ENCODE data around the gene VPS13A.
"Not testable (repeated sequence)": the region's sequence is repeated elsewhere in the genome, so short reads cannot be mapped to it uniquely, and the experiment has no call there.

The VPS13A gene

DNA sequence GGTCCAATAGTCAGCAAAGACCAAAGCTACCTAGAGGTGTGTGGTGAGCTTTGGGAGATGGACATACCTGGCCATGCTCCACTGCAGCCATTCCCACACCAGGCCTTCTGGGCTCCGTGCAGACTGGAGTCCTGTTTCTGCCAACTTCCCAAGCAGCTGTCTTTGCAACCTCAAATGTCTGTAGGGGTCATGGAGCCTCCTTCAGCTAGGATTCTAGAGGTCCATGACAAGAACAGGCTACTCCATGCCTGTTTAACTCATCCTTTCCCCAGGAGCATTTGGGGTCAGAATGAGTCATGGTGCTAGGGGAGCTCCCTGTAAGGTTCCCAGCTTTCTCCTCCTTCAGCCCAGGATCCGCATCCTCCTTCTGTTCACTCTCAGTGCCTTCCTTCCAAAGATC lies 17.1 kb downstream of the VPS13A start:
- DNase-seq, result no peak

DNA sequence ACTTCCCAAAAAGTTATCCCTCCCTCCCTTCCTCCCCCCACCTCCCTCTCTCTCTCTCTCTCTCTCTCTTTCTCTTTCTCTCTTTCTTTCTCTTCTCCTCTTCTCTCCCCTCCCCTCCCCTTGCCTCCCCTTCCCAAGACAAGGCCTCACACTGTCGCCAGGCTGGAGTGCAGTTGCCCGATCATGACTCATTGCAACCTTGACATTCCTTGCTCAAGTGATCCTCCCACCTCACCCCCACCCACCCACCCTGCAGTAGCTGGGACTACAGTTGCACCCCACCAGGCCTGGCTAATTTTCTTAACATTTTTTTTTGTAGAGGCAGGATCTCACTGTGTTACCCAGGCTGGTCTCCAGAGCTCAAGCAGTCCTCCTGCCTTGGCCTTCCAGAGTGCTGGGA lies 32.8 kb downstream of the VPS13A start:
- no peak for DNase-seq

DNA sequence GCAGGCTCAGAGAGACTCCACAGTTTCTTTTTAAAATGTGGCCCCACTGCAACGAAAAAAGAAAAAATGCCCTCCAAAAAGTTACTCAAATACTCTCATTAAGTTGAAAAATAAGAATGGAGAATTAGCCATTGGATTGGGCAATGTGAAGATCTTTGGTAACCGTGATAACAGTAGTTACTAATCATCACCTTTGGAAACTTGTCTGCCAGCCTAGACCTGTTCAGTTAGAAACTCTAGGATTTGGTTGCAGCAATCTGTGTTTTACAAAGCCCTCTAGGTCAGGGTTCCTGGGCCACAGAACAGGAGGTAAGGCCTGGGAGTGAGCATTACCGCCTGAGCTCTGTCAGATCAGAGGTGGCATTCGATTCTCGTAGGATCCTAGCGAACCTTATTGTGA lies 34.2 kb downstream of the VPS13A start:
- DNase-seq, result no peak

DNA sequence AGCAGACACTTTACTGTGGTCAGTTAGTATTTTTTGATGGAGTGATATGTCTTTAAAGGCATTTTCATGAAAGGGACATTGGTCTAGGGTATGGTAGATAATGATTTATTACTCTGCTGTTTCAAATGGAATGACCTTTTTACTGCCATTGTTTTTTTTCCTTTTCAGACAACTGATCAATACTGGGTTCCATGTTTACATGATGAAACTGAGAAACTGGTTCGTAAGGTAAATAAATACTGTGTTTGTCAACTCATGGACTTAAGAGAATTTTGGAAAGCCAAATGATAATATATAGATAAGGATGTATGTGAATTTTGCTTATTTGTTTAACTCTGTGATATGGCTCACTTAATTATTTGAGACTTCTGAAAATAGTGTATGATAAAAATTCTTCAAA lies 35.5 kb downstream of the VPS13A start:
- DNase-seq, result no peak

DNA sequence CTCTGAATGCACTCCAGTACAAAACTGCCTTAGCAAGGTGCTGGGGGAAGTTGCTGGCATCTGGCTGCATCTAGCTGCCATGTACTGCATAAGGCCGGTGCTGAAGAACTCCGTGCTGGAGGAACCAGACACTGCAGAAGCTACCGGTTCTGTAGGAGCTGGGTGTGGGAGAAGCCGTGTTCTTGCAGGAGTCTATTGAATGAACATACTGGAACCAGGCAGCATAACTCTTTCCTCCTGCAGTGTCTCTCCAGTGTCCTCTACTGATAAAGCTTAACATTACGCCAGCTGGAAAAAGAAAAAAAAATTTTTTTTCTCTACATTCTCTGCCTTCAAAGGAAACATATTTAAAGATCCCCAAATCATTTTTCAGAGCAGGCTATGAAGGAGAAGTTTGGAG lies 38.5 kb downstream of the VPS13A start:
- DNase-seq, result no peak

DNA sequence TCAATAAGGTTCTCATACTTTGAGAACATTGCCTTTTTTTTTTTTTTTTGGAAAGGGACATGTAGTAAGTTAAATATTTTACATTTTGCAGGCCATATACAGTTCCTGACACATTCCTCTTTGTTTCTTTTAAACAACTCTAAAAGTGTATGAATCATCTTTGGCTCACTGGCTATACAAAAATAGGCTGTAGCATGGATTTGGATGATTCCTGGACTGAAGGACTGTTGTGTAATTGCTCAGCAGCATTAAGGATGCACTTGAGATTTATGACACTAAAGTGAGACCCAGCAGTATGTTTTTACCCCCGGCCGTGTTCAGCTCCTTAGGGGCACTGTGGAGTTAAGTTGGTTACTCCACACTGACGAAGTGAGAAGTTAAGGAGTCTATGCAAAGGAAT lies 41.3 kb downstream of the VPS13A start:
- DNase-seq, result no peak

DNA sequence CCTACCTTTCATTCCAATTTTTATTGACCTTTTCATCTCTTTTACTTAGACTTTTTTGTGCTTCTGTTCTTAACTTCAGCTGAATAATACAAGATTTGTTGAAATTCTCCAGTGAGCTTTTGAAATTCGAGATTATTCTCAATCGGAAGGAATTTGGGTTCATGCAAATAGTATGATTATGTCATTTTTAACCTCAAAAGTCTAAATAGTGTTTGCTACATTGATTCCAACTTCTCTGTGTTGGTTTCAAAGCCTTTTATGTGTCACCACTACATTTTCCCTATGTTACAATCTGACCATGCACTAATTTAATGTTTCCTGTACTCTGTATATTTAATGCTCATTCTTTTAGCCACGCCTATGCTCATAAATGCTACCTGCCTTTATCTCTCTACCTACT lies 44.1 kb downstream of the VPS13A start:
- DNase-seq, result no peak

DNA sequence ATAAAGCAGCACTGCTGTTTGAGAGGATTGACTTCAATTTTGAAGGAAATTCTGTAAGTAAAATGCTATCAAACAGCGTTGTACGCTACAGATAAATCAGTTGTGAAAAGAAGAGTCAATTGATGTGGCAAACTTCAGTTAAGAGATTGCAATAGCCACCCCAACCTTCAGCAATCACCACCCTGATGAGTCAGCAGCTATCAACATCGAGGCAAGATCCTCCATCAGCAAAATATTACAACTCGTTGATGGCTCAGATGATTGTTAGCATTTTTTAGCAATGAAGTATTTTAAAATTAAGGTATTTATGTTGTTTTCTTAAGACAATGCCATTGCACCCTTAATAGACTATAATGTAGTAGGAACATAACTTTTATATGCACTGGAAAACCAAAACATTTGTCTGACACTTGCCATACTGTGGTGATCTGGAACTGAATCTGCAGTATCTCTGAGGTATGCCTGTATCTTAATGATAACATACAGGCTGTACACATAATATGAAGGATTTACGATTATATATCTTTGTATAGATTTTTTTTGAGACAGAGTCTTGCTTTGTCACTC lies 47.5 kb downstream of the VPS13A start:
- DNase-seq, result no peak

DNA sequence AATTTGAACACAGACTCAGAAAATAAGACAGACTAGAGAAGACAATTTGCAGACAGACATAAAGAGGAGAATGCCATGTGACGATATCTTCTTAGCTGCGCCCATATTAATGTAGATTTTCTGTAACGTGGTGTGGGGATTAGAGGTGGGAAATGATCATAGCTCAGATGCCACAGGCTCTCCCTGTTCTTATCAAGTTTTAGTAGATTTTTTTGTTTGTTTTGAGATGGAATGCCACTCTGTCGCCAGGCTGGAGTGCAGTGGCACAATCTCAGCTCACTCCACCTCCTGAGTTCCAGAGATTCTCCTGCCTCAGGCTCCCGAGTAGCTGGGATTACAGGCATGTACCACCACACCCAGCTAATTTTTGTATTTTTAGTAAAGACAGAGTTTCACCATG lies 59.4 kb downstream of the VPS13A start:
- DNase-seq, result no peak

DNA sequence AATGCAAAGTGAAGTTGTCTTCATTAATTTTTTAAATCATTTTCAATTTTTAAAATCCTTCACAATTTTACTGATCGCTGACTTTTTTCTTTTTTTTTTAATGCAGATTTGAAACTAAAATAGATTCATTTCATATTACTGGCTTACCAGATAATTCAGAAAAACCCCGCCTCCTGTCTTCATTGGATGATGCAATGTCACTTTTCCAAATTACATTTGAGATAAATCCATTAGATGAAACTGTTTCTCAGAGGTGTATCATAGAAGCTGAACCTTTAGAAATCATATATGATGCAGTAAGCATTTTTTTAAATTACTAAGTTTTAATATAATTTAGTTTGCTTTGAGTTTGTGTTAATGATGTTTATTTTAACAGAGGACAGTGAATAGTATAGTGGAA lies 60.6 kb downstream of the VPS13A start:
- DNase-seq, result no peak

DNA sequence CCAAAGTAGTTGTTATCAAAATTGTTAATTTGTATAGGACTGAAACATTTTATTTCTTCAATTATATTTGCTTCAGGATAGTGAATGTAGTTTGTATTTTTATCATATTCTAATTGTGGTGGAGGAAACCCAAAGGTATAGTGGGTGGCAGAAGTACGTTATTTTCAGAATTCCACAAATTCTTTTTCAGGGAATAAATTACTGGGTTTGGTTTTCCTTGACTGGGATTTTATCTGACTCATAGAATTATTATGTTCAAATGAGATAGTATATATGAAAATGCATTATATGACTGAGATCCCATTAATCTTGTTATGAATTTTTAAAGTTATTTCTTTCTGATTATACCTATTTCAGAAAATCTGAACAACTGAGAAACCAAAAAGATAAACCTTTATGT lies 73.7 kb downstream of the VPS13A start:
- no peak for DNase-seq

DNA sequence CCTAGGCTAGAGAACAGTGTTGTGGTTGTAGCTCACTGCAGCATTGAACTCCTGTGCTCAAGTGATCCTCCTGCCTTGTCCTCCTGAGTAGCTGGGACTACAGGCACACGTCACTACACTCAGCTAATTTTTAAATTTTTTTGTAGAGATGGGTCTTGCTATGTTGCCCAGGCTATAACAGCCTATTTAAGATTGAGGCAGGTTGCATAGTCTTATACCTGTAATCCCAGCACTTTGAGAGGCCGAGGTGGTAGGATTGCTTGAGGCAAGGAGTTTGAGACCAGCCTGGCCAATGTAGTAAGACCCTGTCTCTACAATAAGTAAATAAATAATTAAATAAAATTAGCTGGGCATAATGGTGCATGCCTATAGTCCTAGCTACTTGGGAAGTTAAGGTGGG lies 79.9 kb downstream of the VPS13A start:
- DNase-seq, result no peak

DNA sequence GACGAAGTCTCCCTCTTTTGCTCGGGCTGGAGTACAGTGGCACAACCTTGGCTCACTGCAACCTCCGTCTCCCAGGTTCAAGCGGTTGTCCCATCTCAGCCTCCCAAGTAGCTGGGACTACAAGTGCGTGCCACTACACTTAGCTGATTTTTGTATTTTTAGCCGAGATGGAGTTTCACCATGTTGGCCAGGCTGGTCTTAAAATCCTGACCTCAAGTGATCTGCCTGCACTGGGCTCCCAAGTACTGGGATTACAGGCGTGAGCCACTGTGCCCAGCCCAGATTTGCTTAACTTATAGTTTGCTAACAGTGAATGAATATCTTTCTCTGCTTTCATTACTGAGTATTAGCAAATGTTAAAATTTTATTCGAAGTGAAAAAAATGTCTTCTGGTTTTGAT lies 84.3 kb downstream of the VPS13A start:
- DNase-seq, result no peak

DNA sequence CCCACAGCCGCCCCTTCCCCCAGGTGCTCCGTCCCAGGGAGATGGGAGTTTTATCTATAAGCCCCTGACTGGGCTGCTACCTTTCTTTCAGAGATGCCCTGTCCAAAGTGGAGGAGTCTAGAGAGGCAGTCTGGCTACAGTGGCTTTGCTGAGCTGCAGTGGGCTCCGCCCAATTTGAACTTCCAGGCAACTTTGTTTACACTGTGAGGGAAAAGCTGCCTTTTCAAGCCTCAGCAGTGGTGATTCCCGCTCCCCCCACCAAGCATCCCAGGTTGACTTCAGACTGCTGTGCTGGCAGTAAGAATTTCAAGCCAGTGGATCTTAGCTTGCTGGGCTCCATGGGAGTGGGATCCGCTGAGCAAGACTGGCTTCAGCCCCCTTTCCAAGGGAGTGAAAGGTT lies 90.4 kb downstream of the VPS13A start:
- DNase-seq, result not testable (repeated sequence)

DNA sequence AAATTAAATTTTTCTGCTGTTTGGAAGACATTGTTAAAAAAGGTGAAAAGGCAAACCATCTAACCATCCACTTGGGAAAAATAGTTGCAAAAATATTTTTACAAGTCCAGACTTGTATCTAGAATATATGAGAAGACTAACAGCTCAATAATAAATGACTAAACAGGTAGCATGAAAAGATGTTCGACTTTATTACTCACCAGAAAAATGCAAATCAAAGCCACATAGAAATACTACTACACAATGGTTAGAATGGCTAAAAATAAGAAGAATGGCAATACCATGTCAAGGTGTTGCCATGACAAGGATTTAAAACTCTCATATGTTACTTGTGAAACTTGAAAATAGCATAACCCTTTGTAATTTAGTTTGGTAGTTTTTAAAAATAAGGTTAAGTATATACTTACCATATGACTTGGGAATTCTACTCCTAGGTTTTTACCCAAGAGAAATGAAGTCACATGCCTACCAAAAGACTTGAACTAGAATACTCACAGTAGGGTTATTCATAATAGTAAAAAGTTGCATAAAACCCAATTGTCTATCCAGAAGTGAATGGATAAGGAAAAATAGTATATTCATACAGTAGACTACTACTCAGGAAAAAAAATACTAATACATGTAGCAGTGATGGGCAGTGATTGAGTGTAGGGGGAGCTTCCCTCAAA lies 93.8 kb downstream of the VPS13A start:
- no peak for DNase-seq

DNA sequence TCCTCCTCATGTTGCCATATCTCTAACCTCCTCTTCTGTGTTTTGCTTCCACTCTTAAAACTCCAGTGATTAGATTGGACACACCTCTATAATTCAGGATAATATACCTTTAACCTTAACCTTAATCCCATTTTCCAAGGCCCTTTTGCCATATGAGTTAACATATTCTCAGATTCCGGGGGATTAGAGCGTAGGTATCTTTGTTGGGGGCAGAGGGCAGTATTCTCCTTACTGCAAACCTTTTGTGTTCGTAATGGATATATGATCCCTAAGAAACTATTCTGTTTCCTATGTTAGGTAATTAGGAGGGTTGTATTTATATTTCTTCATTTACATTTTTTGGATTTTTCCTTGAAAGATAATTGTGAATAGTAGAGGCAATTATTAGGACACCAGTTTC lies 99.5 kb downstream of the VPS13A start:
- DNase-seq, result no peak

DNA sequence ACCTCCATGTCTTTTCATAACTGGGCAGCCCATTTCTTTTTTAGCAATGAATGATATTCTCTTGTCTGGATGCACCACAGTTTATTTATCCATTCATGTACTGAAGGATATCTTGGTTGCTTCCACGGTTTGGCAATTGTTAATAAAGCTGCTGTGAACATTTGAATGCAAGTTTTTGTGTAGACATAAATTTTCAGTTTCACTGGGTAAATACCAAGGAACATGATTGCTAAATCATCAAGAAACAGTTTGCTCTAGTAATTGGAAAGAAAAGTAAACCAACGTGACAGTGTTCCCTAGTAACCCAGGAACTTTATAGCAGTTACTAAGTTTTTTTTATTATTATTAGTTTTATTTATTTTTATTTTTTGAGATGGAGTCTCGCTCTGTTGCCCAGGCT lies 100.4 kb downstream of the VPS13A start:
- DNase-seq, result no peak

DNA sequence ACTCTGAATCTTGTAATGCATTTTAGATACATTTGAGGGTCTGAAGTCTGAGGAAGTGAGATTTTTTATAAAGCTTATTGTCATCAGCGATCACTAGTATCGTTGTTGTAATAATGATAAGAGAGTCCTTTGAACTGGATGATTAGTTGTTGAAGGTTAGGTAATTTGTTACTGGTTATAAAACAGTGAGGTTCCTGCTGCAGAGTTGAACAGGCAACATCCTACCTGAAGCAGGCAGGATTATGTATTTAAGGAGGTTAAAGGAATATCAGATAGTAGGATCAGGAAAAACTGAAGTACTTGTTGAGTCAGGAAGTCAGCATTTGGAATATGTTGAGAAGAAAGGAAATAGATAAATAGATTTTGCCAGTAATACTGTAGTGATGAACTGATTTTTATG lies 106.7 kb downstream of the VPS13A start:
- DNase-seq, result no peak

DNA sequence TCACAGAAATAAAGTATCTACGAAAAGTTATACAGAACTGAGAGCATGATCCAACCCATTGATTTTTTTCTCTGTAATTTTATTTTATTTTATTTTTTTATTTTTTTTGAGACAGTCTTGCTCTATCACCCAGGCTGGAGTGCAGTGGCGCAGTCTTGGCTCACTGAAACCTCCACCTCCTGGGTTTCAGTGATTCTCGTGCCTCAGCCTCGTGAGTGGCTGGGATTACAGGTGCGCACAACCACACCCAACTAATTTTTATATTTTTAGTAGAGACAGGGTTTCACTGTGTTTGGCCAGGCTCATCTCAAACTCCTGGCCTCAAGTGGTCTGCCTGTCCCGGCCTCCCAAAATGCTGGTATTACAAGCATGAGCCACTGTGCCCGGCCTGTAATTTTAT lies 107.3 kb downstream of the VPS13A start:
- DNase-seq, result no peak

DNA sequence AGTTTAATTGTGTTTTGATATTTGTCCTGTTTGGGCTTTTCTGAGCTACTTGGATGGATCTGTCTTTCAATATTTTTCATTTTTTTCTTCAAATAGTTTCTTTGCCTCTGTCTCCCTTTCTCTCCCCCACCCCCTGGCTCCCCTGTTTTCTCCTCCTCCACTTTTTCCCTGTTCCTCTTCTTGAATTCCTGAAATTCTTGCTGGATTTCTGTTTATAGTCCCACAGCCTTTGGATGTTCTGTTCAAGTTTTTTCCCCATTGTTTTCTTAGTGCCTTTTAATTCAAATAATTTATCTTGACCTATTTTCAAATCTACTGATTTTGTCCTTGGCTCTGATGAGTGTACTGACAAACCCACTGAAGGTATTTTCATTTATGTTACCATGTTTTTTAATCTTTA lies 113.0 kb downstream of the VPS13A start:
- DNase-seq, result no peak

DNA sequence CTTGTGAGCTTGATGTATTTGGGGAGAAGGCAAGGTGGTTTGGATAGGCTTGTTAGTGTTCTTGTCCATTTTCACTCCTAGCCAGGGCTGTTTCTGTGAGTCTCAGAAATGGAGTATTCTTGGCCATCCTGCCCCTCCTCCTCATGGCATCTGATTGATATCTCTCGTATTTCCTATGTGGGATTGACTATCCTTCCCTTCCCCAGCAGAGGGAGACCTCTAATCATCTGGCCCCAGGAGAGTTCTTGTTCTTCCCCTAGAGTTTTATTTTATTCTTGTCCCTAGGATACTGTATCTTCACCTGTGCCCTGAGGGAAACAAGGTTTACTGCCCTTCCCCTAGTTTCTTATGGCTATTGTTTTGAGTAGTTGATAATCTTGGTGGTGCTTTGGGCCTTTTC lies 114.4 kb downstream of the VPS13A start:
- no peak for DNase-seq

DNA sequence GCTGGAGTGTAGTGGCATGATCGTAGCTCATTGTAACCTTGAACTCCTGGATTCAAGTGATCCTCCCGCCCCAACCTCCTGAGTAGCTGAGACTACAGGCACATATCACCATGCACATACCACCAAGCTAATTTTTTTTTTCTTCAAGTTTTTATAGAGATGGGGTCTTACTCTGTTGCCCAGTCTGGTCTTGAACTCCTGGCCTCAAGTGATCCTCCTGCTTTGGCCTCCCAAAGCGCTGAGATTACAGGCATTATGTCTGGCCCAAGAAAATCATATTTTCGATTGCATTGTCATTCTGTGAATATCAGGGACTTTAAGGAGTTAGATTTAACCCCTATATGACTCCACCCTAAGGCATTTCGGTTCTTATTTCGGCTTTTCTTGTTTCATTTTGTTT lies 116.6 kb downstream of the VPS13A start:
- DNase-seq, result no peak

DNA sequence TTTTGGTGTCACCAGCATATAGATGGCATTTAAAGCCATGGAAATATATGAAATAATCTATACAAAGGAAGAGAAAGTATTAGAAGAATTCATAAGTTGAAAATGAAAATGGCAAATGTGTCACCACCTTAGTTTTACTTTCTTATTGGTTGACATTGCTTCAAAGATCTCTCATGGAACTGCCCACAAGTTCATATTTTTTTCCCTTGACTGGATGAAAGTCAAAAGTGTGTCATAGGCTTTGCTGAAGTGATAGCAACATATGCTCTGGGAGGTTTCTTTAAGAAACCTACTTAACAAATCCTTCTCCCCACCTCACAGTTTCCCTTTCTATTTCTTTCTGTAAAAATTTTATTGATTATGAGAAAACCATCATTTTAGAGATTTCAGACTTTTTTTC lies 127.2 kb downstream of the VPS13A start:
- DNase-seq, result no peak

DNA sequence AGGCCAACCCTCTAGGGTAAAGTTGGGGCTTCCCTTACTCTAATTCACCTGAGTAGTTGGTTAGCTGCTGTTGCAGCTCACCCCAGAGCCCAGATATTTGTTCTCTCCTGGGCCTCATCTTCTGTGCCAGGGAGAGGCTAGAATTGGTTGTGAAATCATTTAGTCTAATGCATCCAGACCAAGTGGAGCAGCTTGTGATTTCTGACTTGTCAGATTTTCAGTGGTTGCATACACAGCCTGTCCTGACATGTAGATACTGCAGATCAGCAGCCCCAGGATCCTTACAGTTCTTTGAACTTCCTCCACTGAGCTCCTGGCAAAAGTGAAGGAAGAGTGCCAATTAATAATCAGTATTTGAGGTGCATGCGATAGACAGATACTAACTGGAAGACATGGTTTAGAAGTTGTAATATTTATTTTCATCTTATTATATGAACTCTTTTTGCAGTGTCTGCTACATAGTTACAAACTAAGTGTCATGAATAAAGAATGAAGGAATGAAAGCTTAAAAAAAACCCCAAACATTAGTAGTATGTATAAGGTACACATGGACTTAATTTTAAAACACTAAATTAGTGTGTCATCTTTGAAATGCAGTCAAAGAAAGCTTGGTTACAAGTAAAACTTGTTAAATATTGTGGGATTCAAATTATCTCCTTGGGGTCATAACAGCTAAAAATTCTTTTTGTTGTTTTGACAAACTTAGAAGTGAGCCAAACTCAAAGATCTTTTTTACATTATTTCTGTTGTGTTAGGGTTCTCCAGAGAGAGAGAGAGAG lies 128.5 kb downstream of the VPS13A start:
- no peak for DNase-seq

DNA sequence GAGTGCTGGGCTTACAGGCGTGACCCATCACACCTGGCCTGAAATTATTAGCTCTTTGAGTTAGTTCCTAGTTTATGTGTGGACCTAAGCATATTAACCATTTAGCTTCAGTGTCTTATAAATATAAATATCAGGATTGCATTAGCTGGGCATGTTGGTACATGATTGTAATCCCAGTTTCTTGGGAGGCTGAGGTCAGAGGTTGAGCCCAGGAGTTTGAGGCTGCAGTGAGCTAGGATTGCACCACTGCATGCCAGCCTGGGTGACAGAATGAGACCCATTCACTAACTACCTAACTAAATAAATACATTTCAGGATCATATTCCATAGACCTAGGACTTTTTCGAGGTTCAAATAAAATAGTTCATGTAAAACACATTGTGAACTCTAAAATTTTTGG lies 129.8 kb downstream of the VPS13A start:
- no peak for DNase-seq

Data from CD4-positive, alpha-beta T cell treated with Interleukin-15 for 1 hour (primary cell).